D721Med (cell line): ENCODE results near the gene MARK4.

Experiments used
- DNase-seq: peaks from one replicate; pipeline ENCODE4 v3.0.0; 2011; ENCODE audit warnings: low spot score; ENCODE audit not compliant: insufficient read length
- FAIRE-seq: peaks from 2 replicates; lab custom pipeline; 2011; peaks lifted over from hg19 to GRCh38; lab: Jason Lieb, UNC
- TF ChIP-seq, protein P1 (sequence below): IDR thresholded peaks from 2 replicates; pipeline ENCODE4 v1.5.1; 2012; ENCODE audit warnings: mild to moderate bottlenecking, control low read depth; ENCODE audit not compliant: insufficient read depth; ENCODE audit errors: missing control alignments

The MARK4 gene

DNA sequence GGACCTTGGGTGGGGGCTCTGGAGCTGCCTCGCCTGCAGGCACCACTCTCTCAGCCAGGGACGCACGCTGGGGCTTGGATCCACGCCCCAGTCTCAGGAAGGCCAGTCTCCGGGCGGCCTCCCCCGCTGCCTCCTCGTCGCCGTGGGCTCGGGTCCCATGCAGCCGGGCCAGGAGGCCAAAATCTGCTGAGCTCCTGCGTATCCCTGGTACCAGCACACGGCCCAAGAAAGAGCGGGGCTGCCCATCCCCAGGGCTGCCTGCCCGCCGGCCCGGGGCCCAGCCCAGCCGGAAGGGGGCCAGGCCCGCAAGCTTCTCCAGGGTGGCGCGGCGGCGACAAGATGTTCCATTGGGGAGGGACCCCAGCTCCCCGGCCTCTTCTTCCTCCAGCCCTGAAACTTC is 12.5 kb upstream of the MARK4 start:
- FAIRE-seq (no peak), DNase-seq (no peak)

DNA sequence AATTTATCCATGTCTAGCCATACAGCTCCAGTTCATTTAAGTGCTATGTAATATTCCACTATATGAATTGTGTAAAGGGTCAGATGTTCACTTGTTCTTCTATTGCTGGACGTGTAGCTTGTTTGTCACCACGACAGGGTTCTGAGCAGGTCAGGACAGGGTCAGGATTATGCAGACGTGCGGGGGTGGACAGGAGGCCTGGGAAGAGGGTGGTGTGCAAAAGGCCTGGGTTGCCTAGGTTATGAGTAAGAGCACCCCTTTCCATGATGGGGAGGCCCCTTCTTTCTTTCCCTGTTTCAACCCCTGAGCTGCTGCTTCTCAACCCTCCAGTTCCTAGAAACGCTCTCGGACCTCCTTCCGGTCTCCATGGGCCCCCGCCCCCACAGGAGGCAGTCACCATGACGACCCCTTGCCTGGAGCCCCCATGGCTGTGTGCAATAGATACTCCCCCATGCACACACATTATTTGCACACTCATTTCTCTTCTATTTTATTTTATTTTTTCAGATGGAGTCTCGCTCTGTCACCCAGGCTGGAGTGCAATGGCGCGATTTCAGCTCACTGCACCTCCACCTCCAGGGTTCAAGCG is 7.8 kb upstream of the MARK4 start:
- TF ChIP-seq, protein P1, sequence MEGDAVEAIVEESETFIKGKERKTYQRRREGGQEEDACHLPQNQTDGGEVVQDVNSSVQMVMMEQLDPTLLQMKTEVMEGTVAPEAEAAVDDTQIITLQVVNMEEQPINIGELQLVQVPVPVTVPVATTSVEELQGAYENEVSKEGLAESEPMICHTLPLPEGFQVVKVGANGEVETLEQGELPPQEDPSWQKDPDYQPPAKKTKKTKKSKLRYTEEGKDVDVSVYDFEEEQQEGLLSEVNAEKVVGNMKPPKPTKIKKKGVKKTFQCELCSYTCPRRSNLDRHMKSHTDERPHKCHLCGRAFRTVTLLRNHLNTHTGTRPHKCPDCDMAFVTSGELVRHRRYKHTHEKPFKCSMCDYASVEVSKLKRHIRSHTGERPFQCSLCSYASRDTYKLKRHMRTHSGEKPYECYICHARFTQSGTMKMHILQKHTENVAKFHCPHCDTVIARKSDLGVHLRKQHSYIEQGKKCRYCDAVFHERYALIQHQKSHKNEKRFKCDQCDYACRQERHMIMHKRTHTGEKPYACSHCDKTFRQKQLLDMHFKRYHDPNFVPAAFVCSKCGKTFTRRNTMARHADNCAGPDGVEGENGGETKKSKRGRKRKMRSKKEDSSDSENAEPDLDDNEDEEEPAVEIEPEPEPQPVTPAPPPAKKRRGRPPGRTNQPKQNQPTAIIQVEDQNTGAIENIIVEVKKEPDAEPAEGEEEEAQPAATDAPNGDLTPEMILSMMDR, result no peak
- FAIRE-seq (no peak), DNase-seq (no peak)

More for the DNA sequence above, 12.5 kb upstream of the MARK4 start:
- TF ChIP-seq, protein P1, result no peak

DNA sequence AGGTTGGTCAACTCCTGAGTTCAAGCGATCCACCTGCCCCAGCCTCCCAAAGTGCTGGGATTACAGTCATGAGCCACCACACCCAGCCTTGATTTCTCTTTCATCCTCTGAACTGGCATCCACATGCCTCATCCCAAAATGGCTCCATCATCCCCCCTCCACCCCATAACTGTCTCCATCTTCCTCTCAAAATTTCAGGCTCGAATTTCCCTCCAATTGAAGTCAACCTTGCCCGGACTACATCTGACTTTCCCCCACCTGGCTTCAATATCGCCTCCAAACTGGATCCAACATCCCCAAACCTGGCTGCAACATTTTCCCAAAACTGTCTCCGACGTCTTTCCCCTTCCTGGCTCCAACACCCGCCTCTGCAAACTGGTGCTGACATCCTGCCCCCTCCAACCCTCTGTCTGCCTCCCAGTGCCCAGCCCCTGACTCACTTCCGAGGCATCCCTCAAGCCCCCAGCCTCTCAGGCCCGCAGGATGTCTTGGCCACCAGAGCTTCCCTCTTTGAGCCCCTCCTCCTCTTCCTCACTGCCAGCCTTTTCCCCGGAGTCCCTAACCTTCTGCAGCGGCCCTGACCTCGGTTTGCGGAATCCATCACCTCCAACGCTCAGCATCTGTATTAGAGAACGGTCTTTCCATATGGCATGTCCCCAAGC is 6.8 kb upstream of the MARK4 start:
- no peak for DNase-seq
- FAIRE-seq, result no peak
- TF ChIP-seq, protein P1, result no peak

DNA sequence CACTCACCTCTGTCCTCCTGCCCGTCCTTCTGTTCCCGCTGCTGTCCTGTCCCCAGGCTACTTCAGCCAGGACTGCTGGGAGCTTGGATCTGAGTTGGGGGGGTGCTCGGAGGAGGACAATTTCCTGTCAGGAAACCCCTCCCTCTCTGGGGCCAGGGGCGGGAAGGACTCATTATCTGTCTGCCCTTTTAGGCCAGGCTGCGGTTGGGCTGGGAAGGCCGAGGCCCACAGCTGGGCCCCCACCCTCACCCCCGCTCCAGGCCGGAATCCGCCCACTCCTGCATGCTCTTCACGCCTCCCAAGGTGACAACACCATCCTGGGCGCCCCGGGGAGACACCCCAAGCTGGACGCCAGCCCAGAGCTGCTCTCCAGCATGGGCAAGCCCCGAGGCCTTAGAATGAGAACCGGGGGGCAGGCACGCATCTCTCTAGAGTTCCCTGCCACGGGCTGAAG is 5.7 kb upstream of the MARK4 start, which contains the start of gene EXOC3L2:
EXOC3L2 (minus strand) TSS at position 74 of the 454 bp plus-strand sequence. CDS start 6,362 bp downstream, outside the sequence.
- FAIRE-seq (no peak), DNase-seq (no peak)
- TF ChIP-seq, protein P1, result no peak

DNA sequence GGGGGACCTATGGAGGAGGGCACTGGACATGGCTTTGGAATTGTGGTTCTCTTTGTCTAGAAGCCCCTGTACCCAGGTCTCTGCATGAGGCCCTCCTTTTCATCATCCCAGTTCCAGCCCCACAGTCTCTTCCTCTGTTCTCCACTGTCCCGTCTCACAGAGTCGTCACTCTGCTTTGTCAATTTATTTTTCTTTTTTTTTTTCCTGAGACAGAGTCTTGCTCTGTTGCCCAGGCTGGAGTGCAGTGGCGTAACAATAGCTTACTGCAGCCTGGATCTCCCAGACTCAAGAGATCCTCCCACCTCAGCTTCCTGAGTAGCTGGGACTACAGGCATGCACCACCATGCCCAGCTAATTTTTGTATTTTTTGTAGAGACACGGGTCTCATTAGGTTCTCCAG is 5.2 kb upstream of the MARK4 start:
- DNase-seq (peak; percentile 10), FAIRE-seq (no peak)
- TF ChIP-seq, protein P1, result no peak

DNA sequence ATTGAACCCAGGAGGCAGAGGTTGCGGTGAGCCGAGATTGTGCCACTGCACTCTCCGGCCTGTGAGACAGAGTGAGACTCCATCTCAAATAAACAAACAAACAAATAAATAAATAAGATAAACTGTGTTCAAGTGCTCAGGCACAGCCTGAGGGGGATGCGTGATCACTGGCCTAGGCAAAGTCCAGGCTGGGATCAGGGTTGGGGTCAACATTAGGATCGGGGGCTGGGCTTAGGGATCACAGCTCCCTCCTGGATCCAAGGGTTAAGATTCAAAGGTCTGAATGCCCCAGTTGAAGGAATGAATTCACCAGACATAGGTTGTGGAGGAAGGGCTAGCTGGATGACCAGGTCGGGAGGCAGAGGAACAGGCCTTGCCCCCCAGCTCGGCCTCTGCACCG is 3.9 kb upstream of the MARK4 start:
- TF ChIP-seq, protein P1, result no peak
- DNase-seq (no peak), FAIRE-seq (no peak)
